Peyer's patch (tissue), 4 donors: ENCODE results near the gene RNASE8. TPM values are rescaled to one million over a fixed set of nuclear protein-coding genes. Genes with fewer than 3 reads are reported as not detected.

Source experiments
- DNase-seq, 3 donors: peaks; one replicate each; pipeline ENCODE4 v3.0.0-alpha.2; 2017 to 2019
- H3K27ac ChIP-seq, 4 donors: fragments of 200-600 bp; sonication (generic); one replicate each; pipeline ENCODE4 v1.5.1; 2016 to 2019
- H3K27me3 ChIP-seq, 2 donors: fragments of 200-600 bp; sonication (generic); one replicate each; pipeline ENCODE4 v1.5.1; 2019
- H3K36me3 ChIP-seq, 3 donors: fragments of 200-600 bp; sonication (generic); one replicate each; pipeline ENCODE4 v1.5.1; 2016 to 2019
- H3K4me1 ChIP-seq, 4 donors: fragments of 200-600 bp; sonication (generic); one replicate each; pipeline ENCODE4 v1.5.1; 2016 to 2019
- H3K4me3 ChIP-seq, 4 donors: fragments of 200-600 bp; sonication (generic); 1 replicate in 3 of 4; 2 replicates in 1 of 4; pipeline ENCODE4 v1.5.1; 2016 to 2019; ENCODE audit warnings: mild to moderate bottlenecking in 1 of 4
- H3K9me3 ChIP-seq, 4 donors: fragments of 200-600 bp; sonication (generic); one replicate each; pipeline ENCODE4 v1.5.1; 2016 to 2019; ENCODE audit warnings: mild to moderate bottlenecking in 1 of 4
- POLR2A ChIP-seq, 2 donors: fragments of 450-650 bp; IDR thresholded peaks; one replicate each; pipeline ENCODE4 v1.5.1; 2017; ENCODE audit warnings: antibody characterized with exemption in 2 of 2, mild to moderate bottlenecking in 2 of 2, moderate library complexity in 2 of 2
- total RNA-seq, 4 donors: library from RNA; depleted of rRNA; stranded (reverse); fragments of >200 nt; gene quantifications; one replicate each; pipeline ENCODE4 v1.1.0, GENCODE V29; 2016
- TF ChIP-seq, protein P1 (sequence below), 6 experiments: fragments of 450-650 bp in 4 of 6; fragments of 200-600 bp in 2 of 6; sonication (generic) in 1 of 6; IDR thresholded peaks; one replicate each; pipeline ENCODE4 v1.5.1; 2017 to 2019; ENCODE audit warnings: antibody characterized with exemption in 6 of 6, mild to moderate bottlenecking in 3 of 6, moderate library complexity in 1 of 6

Gene RNASE8
- total RNA-seq, 4 donors from 2014 or later: not detected

DNA sequence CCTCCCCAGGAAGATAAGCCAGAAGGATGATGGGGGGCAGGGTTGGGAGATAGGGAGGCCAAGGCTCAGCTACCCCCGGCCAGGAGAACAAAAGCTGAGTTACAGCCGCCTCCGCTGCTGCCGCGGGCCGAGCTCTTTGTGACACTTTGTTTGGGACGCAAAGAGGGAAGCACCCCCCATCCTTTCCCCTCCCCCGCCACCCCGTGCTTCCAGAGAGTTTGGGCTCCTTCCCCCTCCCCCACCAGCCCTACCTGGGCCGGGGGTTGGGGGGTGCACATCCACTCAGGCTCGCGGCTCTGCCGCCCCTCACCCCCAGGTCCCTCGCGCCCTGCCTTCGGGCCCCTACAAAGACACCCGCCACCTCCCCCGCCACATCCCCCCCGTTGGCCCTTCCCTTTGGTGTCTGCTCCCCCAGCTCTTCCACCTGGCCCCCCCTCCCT, 40.0 kb downstream of the RNASE8 start:
- Histone ChIP-seq H3K9me3 (no peaks in the 10 kb centered on the region), H3K36me3 (peaks cover 0 to 5% (median 0%) of the 10 kb centered on the region in 3 donors), H3K4me3 (peak overlapping the region; percentile 44 to 84 (median 71)), H3K4me1 (peaks cover 0 to 31% (median 0%) of the 10 kb centered on the region in 4 donors), H3K27me3 (no peaks in the 10 kb centered on the region), H3K27ac (peak overlapping the region; percentile 82 to 97 (median 90))
- DNase-seq: peak; percentile 41 to 69 (median 63)
- no peak for TF ChIP-seq POLR2A (IDR thresholded peaks at IDR 0.05)
- TF ChIP-seq, protein P1, sequence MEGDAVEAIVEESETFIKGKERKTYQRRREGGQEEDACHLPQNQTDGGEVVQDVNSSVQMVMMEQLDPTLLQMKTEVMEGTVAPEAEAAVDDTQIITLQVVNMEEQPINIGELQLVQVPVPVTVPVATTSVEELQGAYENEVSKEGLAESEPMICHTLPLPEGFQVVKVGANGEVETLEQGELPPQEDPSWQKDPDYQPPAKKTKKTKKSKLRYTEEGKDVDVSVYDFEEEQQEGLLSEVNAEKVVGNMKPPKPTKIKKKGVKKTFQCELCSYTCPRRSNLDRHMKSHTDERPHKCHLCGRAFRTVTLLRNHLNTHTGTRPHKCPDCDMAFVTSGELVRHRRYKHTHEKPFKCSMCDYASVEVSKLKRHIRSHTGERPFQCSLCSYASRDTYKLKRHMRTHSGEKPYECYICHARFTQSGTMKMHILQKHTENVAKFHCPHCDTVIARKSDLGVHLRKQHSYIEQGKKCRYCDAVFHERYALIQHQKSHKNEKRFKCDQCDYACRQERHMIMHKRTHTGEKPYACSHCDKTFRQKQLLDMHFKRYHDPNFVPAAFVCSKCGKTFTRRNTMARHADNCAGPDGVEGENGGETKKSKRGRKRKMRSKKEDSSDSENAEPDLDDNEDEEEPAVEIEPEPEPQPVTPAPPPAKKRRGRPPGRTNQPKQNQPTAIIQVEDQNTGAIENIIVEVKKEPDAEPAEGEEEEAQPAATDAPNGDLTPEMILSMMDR (IDR thresholded peaks at IDR 0.05): no peak

DNA sequence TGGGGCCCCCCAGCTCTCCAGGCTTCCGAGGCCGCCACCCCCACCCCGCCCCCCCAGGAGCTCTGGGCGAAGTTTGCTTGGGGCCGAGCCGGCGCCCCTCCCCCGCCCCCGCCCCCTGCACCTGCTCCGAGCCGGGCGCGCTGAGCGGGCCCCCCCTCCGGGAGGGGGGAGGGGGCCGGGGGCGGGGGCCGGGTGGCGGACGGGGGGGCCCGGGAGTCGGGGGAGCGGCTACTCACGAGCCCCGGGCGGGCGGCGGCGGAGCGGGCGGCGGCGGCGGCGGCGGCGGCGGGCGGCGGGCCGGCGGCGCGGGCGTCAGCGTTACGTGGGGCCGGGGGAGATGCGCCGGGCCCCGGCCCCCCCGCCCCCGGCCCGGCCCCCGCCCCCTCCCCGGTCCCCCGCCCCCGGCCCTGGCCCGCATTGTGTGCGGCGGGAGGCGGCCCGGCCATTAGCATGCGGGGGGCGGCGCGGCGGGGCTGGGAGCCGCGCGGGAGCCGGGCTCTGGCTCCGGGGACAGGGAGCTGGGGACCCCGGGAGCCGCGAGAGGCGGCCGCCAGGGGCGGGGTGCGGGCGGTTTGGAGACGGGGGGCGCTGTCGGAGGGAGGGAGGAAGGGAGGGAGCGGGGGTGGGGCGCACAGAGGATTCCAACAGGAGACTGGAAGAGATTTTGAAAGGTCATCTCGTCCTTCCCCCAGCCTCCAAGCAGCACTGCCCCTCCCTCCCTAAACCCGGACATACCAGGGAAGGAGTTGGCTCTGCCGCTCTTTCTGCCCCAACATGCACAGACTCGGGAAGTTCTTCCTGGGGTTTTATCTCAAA, 40.7 kb downstream of the RNASE8 start, which contains the start of gene ZNF219:
Gene ZNF219 (minus strand): TSS at position 580 of the 816 bp plus-strand sequence. CDS start 5,064 bp downstream, outside the sequence.
- peak in 1 of 2 donors; percentile 41 for TF ChIP-seq POLR2A (IDR thresholded peaks at IDR 0.05)
- TF ChIP-seq, protein P1 (IDR thresholded peaks at IDR 0.05): peak in 2 of 6 experiments; percentile 1 to 25
- Histone ChIP-seq H3K4me3 (peak within 1 kb of the TSS; percentile 61 to 84 (median 71)), H3K27ac (peak within 1 kb of the TSS; percentile 82 to 97 (median 90)), H3K27me3 (no peaks in the 10 kb centered on the region), H3K36me3 (no peaks in the 10 kb centered on the region), H3K9me3 (no peaks in the 10 kb centered on the region), H3K4me1 (peaks cover 0 to 37% (median 3%) of the 10 kb centered on the region in 4 donors)
- peak; percentile 40 to 77 (median 73) for DNase-seq

DNA sequence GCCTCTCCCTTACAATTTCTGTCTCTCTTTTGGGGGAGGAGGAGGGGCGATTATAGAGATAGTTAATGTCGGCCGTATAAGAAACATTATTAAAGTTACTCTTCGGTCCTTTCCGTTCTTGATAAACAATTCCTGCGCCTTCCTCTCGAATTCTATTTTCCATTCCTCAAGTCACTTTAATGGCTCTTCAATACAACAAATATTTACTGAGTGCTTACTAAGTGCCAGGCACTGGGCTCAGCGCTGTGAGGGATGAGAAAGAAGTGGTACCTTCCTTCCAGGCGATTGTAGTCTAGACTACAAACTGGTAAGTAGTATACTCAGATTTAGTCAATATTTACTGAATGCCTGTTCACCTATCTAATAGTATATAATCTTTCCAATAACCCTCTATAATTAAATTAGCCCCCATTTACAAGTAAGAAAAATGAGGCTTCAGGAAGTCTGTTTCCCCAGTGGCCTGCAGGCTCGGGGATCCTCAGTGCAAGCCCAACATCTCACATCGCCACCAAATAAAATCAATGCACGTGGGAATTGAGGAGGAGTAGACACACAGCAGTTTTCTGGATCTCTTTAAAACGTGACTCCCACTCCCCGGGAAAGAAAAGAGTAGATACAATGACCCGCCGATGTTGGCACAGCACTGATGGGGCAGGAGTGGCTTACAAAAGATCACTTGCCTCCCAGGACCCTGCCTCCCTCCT, 41.4 kb downstream of the RNASE8 start:
- peaks cover 0 to 4% (median 0%) of the 10 kb centered on the region in 4 donors for H3K9me3 ChIP-seq
- H3K36me3 ChIP-seq: no peaks in the 10 kb centered on the region
- peak overlapping the region; percentile 79 to 97 (median 89) for H3K27ac ChIP-seq
- peaks cover 0 to 39% (median 3%) of the 10 kb centered on the region in 4 donors for H3K4me1 ChIP-seq
- no peak for DNase-seq
- H3K27me3 ChIP-seq: no peaks in the 10 kb centered on the region
- peak overlapping the region; percentile 61 to 84 (median 71) for H3K4me3 ChIP-seq
- no peak for TF ChIP-seq POLR2A (IDR thresholded peaks at IDR 0.05)
- TF ChIP-seq, protein P1 (IDR thresholded peaks at IDR 0.05): no peak

DNA sequence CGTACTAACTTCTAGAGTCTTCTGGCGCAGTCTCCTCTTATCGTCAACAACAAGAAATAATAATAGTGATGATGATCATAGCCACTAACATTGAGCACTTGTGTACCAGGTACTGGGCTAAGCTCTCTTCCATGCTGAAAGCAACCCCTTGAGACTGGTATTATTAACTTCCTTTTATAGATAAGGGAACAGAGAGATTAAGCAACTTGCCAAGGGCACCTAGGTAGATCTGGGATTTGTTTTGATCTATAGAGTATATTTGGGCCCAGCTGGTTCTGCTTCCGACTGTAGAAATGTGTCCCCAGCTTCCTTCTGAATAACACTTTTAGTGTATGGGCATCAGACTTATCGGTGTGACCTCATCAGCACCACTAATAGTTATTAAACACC, 42.0 kb downstream of the RNASE8 start:
- Histone ChIP-seq H3K9me3 (peaks cover 0 to 4% (median 0%) of the 10 kb centered on the region in 4 donors), H3K4me3 (peak overlapping the region in 2 of 4 donors; percentile 80 to 84), H3K27me3 (no peaks in the 10 kb centered on the region), H3K4me1 (peaks cover 0 to 39% (median 3%) of the 10 kb centered on the region in 4 donors), H3K27ac (peak overlapping the region in 3 of 4 donors; percentile 79 to 97 (median 96)), H3K36me3 (no peaks in the 10 kb centered on the region)
- no peak for DNase-seq
- TF ChIP-seq, protein P1 (IDR thresholded peaks at IDR 0.05): no peak
- TF ChIP-seq POLR2A (IDR thresholded peaks at IDR 0.05): peak; percentile 28 to 38

GRCh38 chr14:21100931-21101330, 43.3 kb downstream of the RNASE8 start, which contains the start of gene TMEM253:
TSS of gene TMEM253 (plus strand) at chr14:21101066. CDS start at chr14:21101344, 278 bp downstream.
- Histone ChIP-seq H3K4me3 (peak within 1 kb of the TSS in 3 of 4 donors; percentile 22 to 84 (median 80)), H3K36me3 (no peaks in the 10 kb centered on the region), H3K4me1 (peaks cover 0 to 53% (median 11%) of the 10 kb centered on the region in 4 donors), H3K27ac (peak within 1 kb of the TSS in 3 of 4 donors; percentile 79 to 97 (median 96)), H3K27me3 (no peaks in the 10 kb centered on the region), H3K9me3 (peaks cover 0 to 4% (median 0%) of the 10 kb centered on the region in 4 donors)
- TF ChIP-seq, protein P1 (IDR thresholded peaks at IDR 0.05): no peak
- peak; percentile 77 to 91 for TF ChIP-seq POLR2A (IDR thresholded peaks at IDR 0.05)
- DNase-seq: peak in 2 of 3 donors; percentile 79 to 86
